H1 (cell line): ENCODE results near the gene GNG7. TPM values are rescaled to one million over a fixed set of nuclear protein-coding genes. Genes with fewer than 3 reads are reported as not detected.

ENCODE experiments used
- CTCF ChIA-PET: fragments of 300-600 bp; sonication (Branson Sonifier 250); formaldehyde crosslinking; loops from one replicate; lab custom pipeline; 2021; ENCODE audit not compliant: partially characterized antibody; lab: Charles Lee
- POLR2A ChIA-PET: fragments of 300-600 bp; sonication (Branson Sonifier 250); formaldehyde crosslinking; loops from one replicate; lab custom pipeline; 2021; ENCODE audit warnings: inconsistent platforms; ENCODE audit not compliant: partially characterized antibody; lab: Charles Lee
- DNase-seq, 2 experiments: peaks; one replicate each; pipeline versions ENCODE4 v3.0.0 to v3.0.0-alpha.2; 2010 to 2022; ENCODE audit warnings: low spot score in 2 of 2, low read depth in 1 of 2, mixed read lengths in 1 of 2
- FAIRE-seq: peaks from 2 replicates; lab custom pipeline; 2011; peaks lifted over from hg19 to GRCh38; lab: Jason Lieb, UNC
- H2AFZ ChIP-seq: 2 replicates; pipeline ENCODE4 v1.8.1; 2012; ENCODE audit warnings: low read length, inconsistent platforms
- H2AK5ac ChIP-seq: 2 replicates; pipeline ENCODE4 v1.6.1; 2013; ENCODE audit warnings: low read depth, low read length
- H2BK120ac ChIP-seq: replicated peaks from 2 replicates; pipeline ENCODE3; 2013; ENCODE audit warnings: low read depth, low read length, inconsistent platforms
- H2BK12ac ChIP-seq: 2 replicates; pipeline ENCODE4 v1.6.1; 2013; ENCODE audit warnings: low read depth, low read length
- H2BK15ac ChIP-seq: 2 replicates; pipeline ENCODE4 v1.6.1; 2013; ENCODE audit warnings: low read length
- H2BK20ac ChIP-seq: 2 replicates; pipeline ENCODE4 v1.6.1; 2013; ENCODE audit warnings: low read length
- H2BK5ac ChIP-seq: 2 replicates; pipeline ENCODE4 v1.6.1; 2013; ENCODE audit warnings: low read depth, low read length
- H3K14ac ChIP-seq: 2 replicates; pipeline ENCODE4 v1.6.1; 2013; ENCODE audit warnings: inconsistent platforms; ENCODE audit not compliant: insufficient read length
- H3K18ac ChIP-seq: 2 replicates; pipeline ENCODE4 v1.6.1; 2013; ENCODE audit warnings: low read length; ENCODE audit errors: extremely low read depth
- H3K23ac ChIP-seq: 2 replicates; pipeline ENCODE4 v1.6.1; 2013; ENCODE audit warnings: inconsistent platforms; ENCODE audit not compliant: insufficient read length
- H3K23me2 ChIP-seq: 2 replicates; pipeline ENCODE4 v1.6.1; 2013; ENCODE audit warnings: low read depth, low read length
- H3K27ac ChIP-seq: 2 replicates; pipeline ENCODE4 v1.6.1; 2011; ENCODE audit warnings: low read depth, low read length, inconsistent platforms
- H3K27me3 ChIP-seq, 4 experiments: replicated peaks in 1 of 4; 1 replicate in 1 of 4; 2 replicates in 3 of 4; pipeline versions ENCODE4 v1.6.1 to v1.8.1; 2011 to 2013; ENCODE audit warnings: low read length in 3 of 4, mild to moderate bottlenecking in 3 of 4, inconsistent platforms in 2 of 4, mixed read lengths in 2 of 4, moderate library complexity in 1 of 4; ENCODE audit not compliant: control insufficient read depth in 3 of 4, insufficient read depth in 3 of 4; ENCODE audit errors: extremely low read depth in 1 of 4
- H3K36me3 ChIP-seq, 4 experiments: 2 replicates each; pipeline versions ENCODE4 v1.6.1 to v1.8.1; 2011 to 2013; ENCODE audit warnings: mild to moderate bottlenecking in 4 of 4, low read length in 3 of 4, moderate library complexity in 2 of 4, control low read depth in 1 of 4, inconsistent platforms in 1 of 4; ENCODE audit not compliant: insufficient read depth in 4 of 4, control insufficient read depth in 2 of 4
- H3K4ac ChIP-seq: replicated peaks from 2 replicates; pipeline ENCODE3; 2013; ENCODE audit warnings: low read length, low read depth, mixed read lengths, inconsistent platforms; ENCODE audit not compliant: insufficient read length
- H3K4me1 ChIP-seq, 4 experiments: replicated peaks in 1 of 4; 1 replicate in 1 of 4; 2 replicates in 3 of 4; pipeline versions ENCODE4 v1.6.1 to v1.8.1; 2011 to 2013; ENCODE audit warnings: low read length in 3 of 4, inconsistent platforms in 2 of 4, mixed read lengths in 1 of 4; ENCODE audit not compliant: insufficient read depth in 4 of 4, control insufficient read depth in 3 of 4
- H3K4me2 ChIP-seq, 2 experiments: 2 replicates each; pipeline versions ENCODE4 v1.6.1 to v1.8.1; 2011 to 2013; ENCODE audit warnings: low read depth in 2 of 2, low read length in 2 of 2, control low read depth in 1 of 2, inconsistent platforms in 1 of 2, mild to moderate bottlenecking in 1 of 2; ENCODE audit not compliant: insufficient read depth in 1 of 2
- H3K4me3 ChIP-seq, 4 experiments: fragments of 200-600, 300-600 bp in 1 of 4; sonication (generic), shearing (Covaris generic), sonication (Bioruptor Twin) in 1 of 4; 2 replicates each; pipeline versions ENCODE4 v1.5.1 to v1.8.1; 2011 to 2016; ENCODE audit warnings: low read length in 4 of 4, low read depth in 3 of 4, control low read depth in 2 of 4, inconsistent platforms in 2 of 4, mild to moderate bottlenecking in 2 of 4, mixed read lengths in 1 of 4, moderate library complexity in 1 of 4; ENCODE audit not compliant: insufficient read depth in 2 of 4; ENCODE audit errors: extremely low read depth in 1 of 4
- H3K56ac ChIP-seq: replicated peaks from 2 replicates; pipeline ENCODE3; 2013; ENCODE audit warnings: low read depth, mild to moderate bottlenecking, mixed read lengths, low read length, inconsistent platforms; ENCODE audit not compliant: insufficient read length
- H3K79me1 ChIP-seq: 2 replicates; pipeline ENCODE4 v1.6.1; 2013; ENCODE audit warnings: low read depth, low read length, control low read depth
- H3K79me2 ChIP-seq, 2 experiments: 2 replicates each; pipeline versions ENCODE4 v1.6.1 to v1.8.1; 2012 to 2013; ENCODE audit warnings: low read length in 2 of 2, mild to moderate bottlenecking in 2 of 2, inconsistent platforms in 1 of 2; ENCODE audit not compliant: insufficient read depth in 2 of 2, control insufficient read depth in 1 of 2
- H3K9ac ChIP-seq, 4 experiments: replicated peaks in 1 of 4; 1 replicate in 1 of 4; 2 replicates in 3 of 4; pipeline versions ENCODE4 v1.6.1 to v1.8.1; 2011 to 2013; ENCODE audit warnings: low read depth in 3 of 4, low read length in 3 of 4, control low read depth in 2 of 4, mild to moderate bottlenecking in 2 of 4, moderate library complexity in 2 of 4, inconsistent platforms in 1 of 4; ENCODE audit errors: extremely low read depth in 1 of 4
- H3K9me3 ChIP-seq, 2 experiments: 2 replicates each; pipeline versions ENCODE4 v1.6.1 to v1.8.1; 2012 to 2013; ENCODE audit warnings: mild to moderate bottlenecking in 2 of 2, moderate library complexity in 2 of 2, control low read depth in 1 of 2, inconsistent platforms in 1 of 2, low read depth in 1 of 2, low read length in 1 of 2, mixed read lengths in 1 of 2; ENCODE audit not compliant: insufficient read depth in 2 of 2
- H4K20me1 ChIP-seq, 2 experiments: replicated peaks in 1 of 2; 2 replicates each; pipeline versions ENCODE3 to v1.8.1; 2011 to 2013; ENCODE audit warnings: inconsistent platforms in 2 of 2, low read length in 2 of 2, mild to moderate bottlenecking in 1 of 2; ENCODE audit not compliant: insufficient read depth in 2 of 2, control insufficient read depth in 1 of 2
- H4K5ac ChIP-seq: 2 replicates; pipeline ENCODE4 v1.6.1; 2013; ENCODE audit warnings: low read length, low read depth, mixed read lengths, inconsistent platforms; ENCODE audit not compliant: insufficient read length
- H4K8ac ChIP-seq: 2 replicates; pipeline ENCODE4 v1.8.0; 2013; ENCODE audit warnings: mild to moderate bottlenecking, moderate library complexity, low read length, inconsistent platforms; ENCODE audit not compliant: insufficient read depth; ENCODE audit errors: extremely low read depth
- H4K91ac ChIP-seq: replicated peaks from 2 replicates; pipeline ENCODE3; 2013; ENCODE audit warnings: low read length, mixed read lengths, inconsistent platforms; ENCODE audit not compliant: insufficient read length
- CEBPB ChIP-seq: IDR thresholded peaks from 2 replicates; pipeline ENCODE4 v1.6.1; 2012; ENCODE audit warnings: low read depth, low read length
- CTBP2 ChIP-seq: IDR thresholded peaks from 2 replicates; pipeline ENCODE4 v1.7.0; 2011; ENCODE audit warnings: borderline replicate concordance, mild to moderate bottlenecking, moderate library complexity, mixed read lengths, low read length; ENCODE audit not compliant: insufficient read depth, insufficient read length
- EZH2 ChIP-seq: fragments of 200-600 bp; sonication (generic); IDR thresholded peaks from 2 replicates; pipeline ENCODE4 v1.7.1; 2012; ENCODE audit warnings: low read depth, mild to moderate bottlenecking, moderate library complexity, low read length, inconsistent platforms; ENCODE audit not compliant: severe bottlenecking
- GABPA ChIP-seq: IDR thresholded peaks from 2 replicates; pipeline ENCODE4 v1.6.1; 2011; ENCODE audit warnings: mild to moderate bottlenecking, low read length, moderate library complexity, borderline replicate concordance; ENCODE audit not compliant: insufficient read depth
- KDM5A ChIP-seq: fragments of 200-600 bp; IDR thresholded peaks from 2 replicates; pipeline ENCODE4 v1.7.1; 2012; ENCODE audit warnings: mild to moderate bottlenecking, low read length, inconsistent platforms, mixed read lengths
- SIRT6 ChIP-seq: IDR thresholded peaks from one replicate; pipeline ENCODE4 v1.7.1; 2012; ENCODE audit warnings: low read length, inconsistent platforms
- SIX5 ChIP-seq: IDR thresholded peaks from 2 replicates; pipeline ENCODE4 v1.6.1; 2011; ENCODE audit warnings: mild to moderate bottlenecking, low read depth, low read length
- WGBS, 2 experiments: shearing (Covaris generic) in 1 of 2; methylation state at CpG; one replicate each; pipeline versions ENCODE4 v1.1.6 to v1.1.7; 2013 to 2015; ENCODE audit warnings: low lambda C conversion rate in 2 of 2, mixed read lengths in 2 of 2, inconsistent platforms in 1 of 2, low coverage in 1 of 2, missing lambda C conversion rate in 1 of 2; ENCODE audit not compliant: insufficient replicate concordance in 2 of 2, insufficient coverage in 1 of 2, insufficient read length in 1 of 2; ENCODE audit errors: extremely low coverage in 1 of 2, missing lambda C conversion rate in 1 of 2; 5-methylcytosine and 5-hydroxymethylcytosine counted together
- polyA plus RNA-seq, 7 experiments: library from polyadenylated mRNA; depleted of rRNA in 3 of 7; stranded (reverse) in 5 of 7; unstranded in 2 of 7; fragments of >200 nt in 5 of 7; fragments of 200-250 nt in 2 of 7; gene quantifications; 1 replicate in 5 of 7; 2 replicates in 1 of 7; 4 replicates in 1 of 7; pipeline versions ENCODE4 v1.2.1 to v1.2.3, GENCODE V29; 2011 to 2013; ENCODE audit warnings: missing spikeins in 2 of 7, mixed read lengths in 2 of 7
- total RNA-seq: library from RNA; stranded (reverse); fragmentation: NEBNext Ultra II Directional; extraction: Animal tissue kit (Norgen Biotek cat#: 25700); gene quantifications from 2 replicates; pipeline ENCODE4 v1.2.1, GENCODE V29; 2021
- TF ChIP-seq, protein P1 (sequence below): IDR thresholded peaks from 2 replicates; pipeline ENCODE4 v1.6.1; 2011; ENCODE audit warnings: low read length, improper control_type of control experiment

Gene GNG7
- total and polyA plus RNA-seq, 2 of the 8 experiments (the other 6 are each of a cell fraction or from before 2014, with no cell fraction given) = 2.8 to 7.8 TPM

DNA sequence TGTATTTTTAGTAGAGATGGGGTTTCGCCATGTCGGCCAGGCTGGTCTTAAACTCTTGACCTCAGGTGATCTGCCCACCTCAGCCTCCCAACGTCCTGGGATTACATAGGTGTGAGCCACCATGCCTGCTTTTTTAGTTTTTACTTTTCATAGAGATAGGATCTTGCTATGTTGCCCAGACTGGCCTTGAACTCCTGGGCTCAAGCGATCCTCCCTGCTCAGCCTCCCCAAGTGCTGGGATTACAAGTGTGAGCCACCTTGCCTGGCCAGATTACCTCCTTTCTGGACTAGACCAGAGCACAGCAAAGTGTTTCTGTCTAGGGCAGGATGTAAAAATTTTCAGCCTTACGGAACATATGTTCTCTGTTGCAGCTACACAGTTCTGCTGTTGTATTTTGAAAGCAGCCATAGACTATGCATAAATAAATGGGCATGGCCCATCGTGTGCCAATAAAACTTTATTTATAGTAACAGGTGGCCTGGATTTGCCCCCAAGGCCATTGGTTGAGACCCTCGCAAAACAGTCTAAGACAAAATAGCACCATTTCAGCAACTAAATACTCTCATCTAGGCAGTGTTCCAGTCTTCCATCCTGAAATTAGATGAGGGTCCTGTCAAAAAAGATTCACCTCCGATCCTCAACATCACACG lies 36.0 kb downstream of the GNG7 start:
- Histone ChIP-seq H3K18ac (no peak overlapping the region), H2AFZ (no peak overlapping the region), H2BK5ac (no peak overlapping the region), H3K4ac (no peak overlapping the region), H3K56ac (no peak overlapping the region)
- TF ChIP-seq SIRT6 = no peak
- no peak for TF ChIP-seq EZH2
- no peak for TF ChIP-seq SIX5
- TF ChIP-seq KDM5A = no peak
- TF ChIP-seq GABPA = no peak
- no peak for TF ChIP-seq CEBPB
- TF ChIP-seq, protein P1, sequence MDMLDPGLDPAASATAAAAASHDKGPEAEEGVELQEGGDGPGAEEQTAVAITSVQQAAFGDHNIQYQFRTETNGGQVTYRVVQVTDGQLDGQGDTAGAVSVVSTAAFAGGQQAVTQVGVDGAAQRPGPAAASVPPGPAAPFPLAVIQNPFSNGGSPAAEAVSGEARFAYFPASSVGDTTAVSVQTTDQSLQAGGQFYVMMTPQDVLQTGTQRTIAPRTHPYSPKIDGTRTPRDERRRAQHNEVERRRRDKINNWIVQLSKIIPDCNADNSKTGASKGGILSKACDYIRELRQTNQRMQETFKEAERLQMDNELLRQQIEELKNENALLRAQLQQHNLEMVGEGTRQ = no peak
- TF ChIP-seq CTBP2 = no peak
- TF ChIP-seq, all 59 proteins: peak for 0
- H3K23ac ChIP-seq = no peak overlapping the region
- no peak overlapping the region for H4K8ac ChIP-seq
- FAIRE-seq (no peak), DNase-seq (no peak)
- H2BK15ac ChIP-seq = no peak overlapping the region
- H3K4me2 ChIP-seq = no peak overlapping the region
- H3K79me2 ChIP-seq = no peaks in the 10 kb centered on the region
- ChIA-PET CTCF (interaction anchor here (0.5 to 0.9 kb wide), 2 partner anchors 18 to 322 kb away, joined by 3 read pairs; no protein-coding TSS in a partner anchor), POLR2A (interaction anchor here (1.3 kb wide), 1 partner anchor 51 kb away, joined by 3 read pairs; no protein-coding TSS in a partner anchor)
- no peak overlapping the region for H4K91ac ChIP-seq
- peaks cover 12 to 14% of the 10 kb centered on the region in 2 experiments for H3K9me3 ChIP-seq
- H4K20me1 ChIP-seq = no peaks in the 10 kb centered on the region
- H2BK120ac ChIP-seq = no peak overlapping the region
- H2AK5ac ChIP-seq = no peak overlapping the region
- no peaks in the 10 kb centered on the region for H3K36me3 ChIP-seq
- no peak overlapping the region for H3K27ac ChIP-seq
- H3K14ac ChIP-seq = no peak overlapping the region
- H3K27me3 ChIP-seq = no peaks in the 10 kb centered on the region; a peak in 1 of 7 replicates
- no peaks in the 10 kb centered on the region for H3K79me1 ChIP-seq
- H3K9ac ChIP-seq = no peak overlapping the region
- H2BK20ac ChIP-seq = no peak overlapping the region
- H3K23me2 ChIP-seq = no peaks in the 10 kb centered on the region
- peaks cover 0 to 2% (median 0%) of the 10 kb centered on the region in 4 experiments; a peak in 1 of 7 replicates for H3K4me1 ChIP-seq
- no peak overlapping the region for H3K4me3 ChIP-seq
- WGBS, 2 experiments = 85% methylated on average over 9 of the region's 9 CpGs; no CpG with 5 or more reads in 1 of the 2 experiments
- no peak overlapping the region for H4K5ac ChIP-seq
- H2BK12ac ChIP-seq = no peak overlapping the region
